Mesenchymal stem cell (in vitro differentiated cells and primary cell): Measurements from ENCODE around the gene ARHGAP19.
A peak's percentile ranks its signal among the peaks of the same experiment; 100 is the strongest.

Experiments used
- DNase-seq: peaks from one replicate; pipeline ENCODE4 v3.0.0-alpha.2; 2013
- H2AFZ ChIP-seq: one replicate; pipeline ENCODE4 v1.6.1; 2013; ENCODE audit warnings: low read depth, mild to moderate bottlenecking, control low read depth, inconsistent platforms, low read length, moderate library complexity
- H2AK5ac ChIP-seq: 2 replicates; pipeline ENCODE4 v1.6.1; 2013; ENCODE audit warnings: low read length, moderate library complexity, mild to moderate bottlenecking, inconsistent platforms; ENCODE audit not compliant: severe bottlenecking
- H2BK120ac ChIP-seq: one replicate; pipeline ENCODE4 v1.6.1; 2013; ENCODE audit warnings: low read depth, mild to moderate bottlenecking, inconsistent platforms, low read length, moderate library complexity
- H2BK12ac ChIP-seq, 2 experiments: one replicate each; pipeline ENCODE4 v1.6.1; 2013; ENCODE audit warnings: inconsistent platforms in 2 of 2, low read length in 2 of 2, mild to moderate bottlenecking in 2 of 2, moderate library complexity in 2 of 2, control low read depth in 1 of 2
- H2BK15ac ChIP-seq: one replicate; pipeline ENCODE4 v1.6.1; 2013; ENCODE audit warnings: mild to moderate bottlenecking, low read depth, inconsistent platforms; ENCODE audit not compliant: poor library complexity, severe bottlenecking
- H2BK5ac ChIP-seq: 2 replicates; pipeline ENCODE4 v1.6.1; 2013; ENCODE audit warnings: low read depth, mild to moderate bottlenecking, low read length, control low read depth, inconsistent platforms; ENCODE audit not compliant: poor library complexity, severe bottlenecking
- H3K14ac ChIP-seq, 2 experiments: one replicate each; pipeline ENCODE4 v1.6.1; 2013; ENCODE audit warnings: inconsistent platforms in 2 of 2, low read length in 2 of 2, control low read depth in 1 of 2, mild to moderate bottlenecking in 1 of 2, moderate library complexity in 1 of 2
- H3K18ac ChIP-seq, 2 experiments: one replicate each; pipeline ENCODE4 v1.6.1; 2013; ENCODE audit warnings: inconsistent platforms in 2 of 2, low read length in 2 of 2, control low read depth in 1 of 2, low read depth in 1 of 2, mild to moderate bottlenecking in 1 of 2
- H3K23ac ChIP-seq, 2 experiments: one replicate each; pipeline ENCODE4 v1.6.1; 2013; ENCODE audit warnings: inconsistent platforms in 2 of 2, low read length in 2 of 2, mild to moderate bottlenecking in 2 of 2, moderate library complexity in 2 of 2, control low read depth in 1 of 2
- H3K27ac ChIP-seq: 2 replicates; pipeline ENCODE4 v1.5.1; 2013; ENCODE audit warnings: mild to moderate bottlenecking, moderate library complexity, low read length, control low read depth, inconsistent platforms; ENCODE audit not compliant: poor library complexity, severe bottlenecking
- H3K27me3 ChIP-seq, 2 experiments: 2 replicates each; pipeline versions ENCODE4 v1.6.1 to v1.7.0; 2013; ENCODE audit warnings: low read length in 2 of 2, mild to moderate bottlenecking in 2 of 2, moderate library complexity in 2 of 2, control low read depth in 1 of 2, inconsistent platforms in 1 of 2; ENCODE audit not compliant: control insufficient read depth in 1 of 2, insufficient read depth in 1 of 2
- H3K36me3 ChIP-seq, 2 experiments: 2 replicates each; pipeline versions ENCODE4 v1.6.1 to v1.7.0; 2013; ENCODE audit warnings: low read length in 2 of 2, control low read depth in 1 of 2, inconsistent platforms in 1 of 2, low read depth in 1 of 2, mild to moderate bottlenecking in 1 of 2; ENCODE audit not compliant: insufficient read depth in 2 of 2, control insufficient read depth in 1 of 2
- H3K4ac ChIP-seq, 2 experiments: one replicate each; pipeline ENCODE4 v1.6.1; 2013; ENCODE audit warnings: inconsistent platforms in 2 of 2, low read length in 2 of 2, mild to moderate bottlenecking in 2 of 2, moderate library complexity in 2 of 2, control low read depth in 1 of 2, low read depth in 1 of 2
- H3K4me1 ChIP-seq: 2 replicates; pipeline ENCODE4 v1.6.1; 2013; ENCODE audit warnings: low read depth, low read length, control low read depth; ENCODE audit not compliant: control insufficient read depth, insufficient read depth
- H3K4me2 ChIP-seq: 2 replicates; pipeline ENCODE4 v1.6.1; 2013; ENCODE audit warnings: low read length, mild to moderate bottlenecking, inconsistent platforms; ENCODE audit not compliant: poor library complexity, severe bottlenecking
- H3K4me3 ChIP-seq, 2 experiments: 2 replicates each; pipeline versions ENCODE4 v1.5.1 to v1.7.0; 2013; ENCODE audit warnings: low read length in 2 of 2, mild to moderate bottlenecking in 2 of 2, control low read depth in 1 of 2, low read depth in 1 of 2; ENCODE audit not compliant: insufficient read depth in 1 of 2
- H3K79me1 ChIP-seq: replicated peaks from 2 replicates; pipeline ENCODE4 v1.6.1; 2013; ENCODE audit warnings: mild to moderate bottlenecking, control low read depth, low read length, inconsistent platforms; ENCODE audit not compliant: poor library complexity, severe bottlenecking
- H3K9ac ChIP-seq: 2 replicates; pipeline ENCODE4 v1.7.0; 2013; ENCODE audit warnings: mild to moderate bottlenecking, low read length, moderate library complexity
- H3K9me3 ChIP-seq: 2 replicates; pipeline ENCODE4 v1.7.0; 2013; ENCODE audit warnings: mild to moderate bottlenecking, low read length; ENCODE audit not compliant: control insufficient read depth
- H4K8ac ChIP-seq: one replicate; pipeline ENCODE4 v1.6.1; 2013; ENCODE audit warnings: inconsistent platforms, mild to moderate bottlenecking, low read length, moderate library complexity
- H4K91ac ChIP-seq: one replicate; pipeline ENCODE4 v1.6.1; 2013; ENCODE audit warnings: mild to moderate bottlenecking, low read length, inconsistent platforms
- WGBS: methylation state at CpG from one replicate; pipeline ENCODE4 v1.1.7; 2013; ENCODE audit warnings: mixed read lengths; 5-methylcytosine and 5-hydroxymethylcytosine counted together

Gene ARHGAP19

DNA sequence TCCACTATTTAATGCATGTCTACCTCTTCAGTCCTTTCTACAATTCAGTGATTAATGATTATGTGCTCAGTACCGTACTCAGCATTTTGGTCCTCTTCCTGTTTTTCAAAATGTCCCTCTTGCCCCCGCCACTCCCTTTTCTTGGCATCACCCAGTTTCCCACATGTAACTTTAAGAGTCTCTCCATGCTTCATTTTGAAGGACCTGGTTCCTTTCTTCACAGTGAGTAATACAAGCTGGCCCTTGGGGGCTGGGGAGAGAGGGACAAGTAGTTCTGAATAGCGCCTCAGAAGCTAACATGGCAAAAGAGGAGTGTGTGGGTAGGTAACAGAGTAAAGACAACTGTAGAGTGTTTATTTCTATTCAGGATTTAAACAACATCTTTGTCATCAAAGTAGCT lies 72.1 kb downstream of the ARHGAP19 start:
- Histone ChIP-seq H2AK5ac (no peak overlapping the region), H2AFZ (no peak overlapping the region), H2BK5ac (no peak overlapping the region), H3K4me1 (peaks cover 5% of the 10 kb centered on the region), H2BK12ac (no peak overlapping the region), H3K27me3 (no peaks in the 10 kb centered on the region), H3K9me3 (no peaks in the 10 kb centered on the region), H3K36me3 (peaks cover 3 to 7% of the 10 kb centered on the region in 2 experiments), H3K4ac (no peak overlapping the region), H3K27ac (no peak overlapping the region), H2BK120ac (no peak overlapping the region), H3K4me2 (no peak overlapping the region), H3K14ac (no peak overlapping the region), H3K4me3 (no peak overlapping the region), H3K23ac (no peak overlapping the region), H3K18ac (no peak overlapping the region), H4K8ac (no peak overlapping the region), H4K91ac (no peak overlapping the region), H3K9ac (no peak overlapping the region), H2BK15ac (no peak overlapping the region), H3K79me1 (peaks cover 1% of the 10 kb centered on the region)
- 100% methylated on average over 3 of the region's 3 CpGs for WGBS
- DNase-seq: no peak

DNA sequence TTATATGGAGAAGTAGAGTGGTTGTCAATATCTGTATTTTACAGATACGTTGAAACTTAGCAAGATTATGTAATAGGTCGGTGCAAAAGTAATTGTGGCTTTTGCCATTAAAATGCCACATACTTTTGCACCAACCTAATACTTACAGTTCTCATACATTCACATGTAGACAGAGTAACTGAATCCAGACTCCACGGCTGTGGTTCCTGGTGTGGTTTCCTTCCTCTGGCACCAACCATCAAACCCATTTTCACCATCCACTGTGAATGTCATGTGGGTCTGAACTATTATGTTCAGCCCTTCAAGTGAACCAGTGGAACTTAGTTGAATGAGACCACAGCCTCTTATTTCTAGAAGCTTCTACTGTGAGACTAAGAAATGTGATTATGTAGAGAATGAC lies 75.1 kb downstream of the ARHGAP19 start:
- H2BK120ac ChIP-seq: no peak overlapping the region
- no peak overlapping the region for H2BK15ac ChIP-seq
- peaks cover 5% of the 10 kb centered on the region for H3K4me1 ChIP-seq
- no peak overlapping the region for H2BK12ac ChIP-seq
- no peak overlapping the region for H3K23ac ChIP-seq
- no peak overlapping the region for H2AFZ ChIP-seq
- DNase-seq: no peak
- H2AK5ac ChIP-seq: no peak overlapping the region
- no peak overlapping the region for H3K4me3 ChIP-seq
- no peak overlapping the region for H3K4ac ChIP-seq
- peak overlapping the region; percentile 26 for H3K9ac ChIP-seq
- no peak overlapping the region for H3K27ac ChIP-seq
- WGBS: 82% methylated on average over 3 of the region's 3 CpGs
- no peaks in the 10 kb centered on the region for H3K9me3 ChIP-seq
- no peak overlapping the region for H3K14ac ChIP-seq
- H3K36me3 ChIP-seq: no peaks in the 10 kb centered on the region
- H2BK5ac ChIP-seq: no peak overlapping the region
- H4K91ac ChIP-seq: no peak overlapping the region
- H3K27me3 ChIP-seq: no peaks in the 10 kb centered on the region
- no peak overlapping the region for H3K18ac ChIP-seq
- H3K4me2 ChIP-seq: no peak overlapping the region
- H3K79me1 ChIP-seq: peaks cover 1% of the 10 kb centered on the region
- H4K8ac ChIP-seq: no peak overlapping the region

DNA sequence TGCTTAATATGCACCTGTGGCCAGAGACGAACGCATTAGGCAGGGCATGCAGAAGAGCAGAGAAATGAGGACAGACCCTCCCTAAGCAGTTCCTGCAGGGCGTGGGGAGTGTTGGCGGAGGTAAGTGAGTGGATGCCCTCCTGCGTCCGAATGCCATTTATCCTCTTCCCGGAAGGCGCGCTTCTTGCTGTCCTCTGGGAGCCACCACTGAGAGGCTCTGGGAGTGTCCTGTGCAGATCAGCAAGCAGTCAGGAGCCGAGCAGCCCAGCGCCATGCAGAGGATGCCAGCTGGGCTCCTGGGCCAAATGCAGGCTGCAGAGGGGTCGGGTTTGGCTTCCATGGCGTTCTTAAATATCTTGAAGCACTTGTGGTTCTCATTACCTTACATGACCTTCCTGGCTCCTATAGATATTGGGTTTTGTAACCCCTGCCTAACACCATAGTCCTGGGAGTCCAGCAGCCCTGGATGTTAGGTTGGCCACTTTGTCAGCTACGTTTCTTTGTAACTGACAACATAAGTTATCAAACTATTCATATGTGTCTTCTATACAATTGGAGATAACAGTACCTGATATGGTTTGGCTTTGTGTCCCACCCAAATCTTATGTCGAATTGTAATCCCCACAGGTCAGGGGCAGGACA lies 76.7 kb downstream of the ARHGAP19 start:
- no peak overlapping the region for H3K9ac ChIP-seq
- no peak overlapping the region for H2AFZ ChIP-seq
- no peak for DNase-seq
- H2BK15ac ChIP-seq: no peak overlapping the region
- H3K27me3 ChIP-seq: no peaks in the 10 kb centered on the region
- no peak overlapping the region for H4K91ac ChIP-seq
- H3K27ac ChIP-seq: no peak overlapping the region
- no peak overlapping the region for H3K4ac ChIP-seq
- no peak overlapping the region for H3K4me3 ChIP-seq
- no peaks in the 10 kb centered on the region for H3K36me3 ChIP-seq
- no peak overlapping the region for H2AK5ac ChIP-seq
- 81% methylated on average over 14 of the region's 15 CpGs for WGBS
- H3K4me1 ChIP-seq: peaks cover 5% of the 10 kb centered on the region
- no peak overlapping the region for H3K4me2 ChIP-seq
- H2BK120ac ChIP-seq: no peak overlapping the region
- H3K14ac ChIP-seq: no peak overlapping the region
- no peak overlapping the region for H4K8ac ChIP-seq
- no peaks in the 10 kb centered on the region for H3K9me3 ChIP-seq
- H2BK12ac ChIP-seq: no peak overlapping the region
- no peaks in the 10 kb centered on the region for H3K79me1 ChIP-seq
- no peak overlapping the region for H2BK5ac ChIP-seq
- H3K23ac ChIP-seq: no peak overlapping the region
- H3K18ac ChIP-seq: no peak overlapping the region

DNA sequence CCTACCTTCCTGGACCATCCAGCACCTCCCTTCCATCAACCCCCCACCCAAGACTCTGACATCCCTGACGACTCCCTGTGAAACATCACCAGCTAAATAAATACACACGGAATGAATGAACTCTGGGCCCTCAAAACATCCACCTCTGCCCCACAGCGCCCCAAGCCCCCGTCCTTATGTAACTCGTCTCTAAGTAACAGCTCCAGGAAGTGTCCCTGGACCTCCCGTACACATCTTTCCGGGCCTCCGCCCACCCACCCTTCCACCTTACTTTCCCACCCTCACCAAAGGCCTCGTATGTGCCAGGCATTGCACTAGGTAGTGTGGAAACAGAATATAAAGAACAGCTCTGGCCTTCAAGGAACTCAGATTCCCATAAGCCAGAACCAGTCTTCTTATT lies 79.0 kb downstream of the ARHGAP19 start:
- no peak overlapping the region for H3K23ac ChIP-seq
- no peak overlapping the region for H4K8ac ChIP-seq
- WGBS: 86% methylated on average over 9 of the region's 9 CpGs

More for the DNA sequence above, 79.0 kb downstream of the ARHGAP19 start:
- Histone ChIP-seq H3K79me1 (no peaks in the 10 kb centered on the region), H2BK5ac (no peak overlapping the region), H2AFZ (no peak overlapping the region), H3K9me3 (no peaks in the 10 kb centered on the region), H3K4me1 (peaks cover 3% of the 10 kb centered on the region), H3K18ac (no peak overlapping the region), H3K36me3 (no peaks in the 10 kb centered on the region), H2BK120ac (no peak overlapping the region), H3K4ac (no peak overlapping the region), H3K9ac (no peak overlapping the region), H2BK12ac (no peak overlapping the region), H3K4me3 (no peak overlapping the region), H3K27ac (no peak overlapping the region), H3K4me2 (no peak overlapping the region), H3K14ac (no peak overlapping the region), H2AK5ac (no peak overlapping the region), H4K91ac (no peak overlapping the region), H2BK15ac (no peak overlapping the region), H3K27me3 (peaks cover 3% of the 10 kb centered on the region in 2 experiments)
- no peak for DNase-seq
